IMR-90 (cell line): Measurements from ENCODE around the gene PKM. TPM values are rescaled to one million over a fixed set of nuclear protein-coding genes. Genes with fewer than 3 reads are reported as not detected.

Experiments used
- ATAC-seq: fragments of 200-7000 bp; cut with Tn5 transposase; 2 replicates; pipeline ENCODE4 v1.9.1; 2020; ENCODE audit warnings: low read depth, mild to moderate bottlenecking, moderate library complexity
- BruUV-seq: library from RNA; stranded (reverse); fragments of 400-500 nt; replicated peaks from 2 replicates; lab custom pipeline; 2021; lab: Mats Ljungman, UMichigan
- CTCF ChIA-PET: fragments of 300-600 bp; formaldehyde crosslinking; extraction: SDS; loops from one replicate; lab custom pipeline; 2021; ENCODE audit warnings: antibody characterized with exemption; lab: Yijun Ruan, JAX
- POLR2A ChIA-PET: fragments of 300-600 bp; sonication (Branson Sonifier 250); formaldehyde crosslinking; loops from one replicate; lab custom pipeline; 2022; ENCODE audit warnings: antibody characterized with exemption; ENCODE audit not compliant: unreplicated experiment; lab: Charles Lee
- DNase-seq: peaks from one replicate; pipeline ENCODE4 v3.0.0; 2013
- H2AFZ ChIP-seq: replicated peaks from 2 replicates; pipeline ENCODE3; 2013; ENCODE audit warnings: low read length, mild to moderate bottlenecking; ENCODE audit not compliant: poor library complexity
- H2AK5ac ChIP-seq: 2 replicates; pipeline ENCODE4 v1.6.1; 2013; ENCODE audit warnings: low read depth, low read length, inconsistent platforms
- H2AK9ac ChIP-seq: replicated peaks from 2 replicates; pipeline ENCODE3; 2013; ENCODE audit warnings: mild to moderate bottlenecking, low read depth, low read length, moderate library complexity; ENCODE audit not compliant: poor library complexity
- H2BK120ac ChIP-seq: 2 replicates; pipeline ENCODE4 v1.6.1; 2013; ENCODE audit warnings: low read depth, low read length, inconsistent platforms
- H2BK15ac ChIP-seq: 3 replicates; pipeline ENCODE4 v1.6.1; 2013; ENCODE audit warnings: low read depth, low read length, inconsistent platforms
- H2BK20ac ChIP-seq: 2 replicates; pipeline ENCODE4 v1.6.1; 2013; ENCODE audit warnings: low read depth, mild to moderate bottlenecking, inconsistent platforms, low read length, moderate library complexity
- H2BK5ac ChIP-seq: 2 replicates; pipeline ENCODE4 v1.6.1; 2013; ENCODE audit warnings: mild to moderate bottlenecking, low read depth, low read length, inconsistent platforms; ENCODE audit not compliant: poor library complexity, severe bottlenecking
- H3K14ac ChIP-seq: replicated peaks from 2 replicates; pipeline ENCODE4 v1.6.1; 2013; ENCODE audit warnings: low read depth, low read length, inconsistent platforms
- H3K18ac ChIP-seq: 2 replicates; pipeline ENCODE4 v1.6.1; 2013; ENCODE audit warnings: low read depth, low read length, control low read depth
- H3K23ac ChIP-seq: 2 replicates; pipeline ENCODE4 v1.6.1; 2013; ENCODE audit warnings: low read depth, low read length, inconsistent platforms
- H3K27ac ChIP-seq: 2 replicates; pipeline ENCODE4 v1.5.1; 2013; ENCODE audit warnings: mild to moderate bottlenecking, control low read depth, low read length; ENCODE audit not compliant: insufficient read depth
- H3K27me3 ChIP-seq: 2 replicates; pipeline ENCODE4 v1.6.1; 2013; ENCODE audit warnings: low read length; ENCODE audit not compliant: control insufficient read depth, insufficient read depth
- H3K36me3 ChIP-seq: 2 replicates; pipeline ENCODE4 v1.6.1; 2013; ENCODE audit warnings: low read length, mixed read lengths; ENCODE audit not compliant: control insufficient read depth, insufficient read depth
- H3K4ac ChIP-seq: 2 replicates; pipeline ENCODE4 v1.6.1; 2013; ENCODE audit warnings: low read depth, low read length, inconsistent platforms
- H3K4me1 ChIP-seq: 2 replicates; pipeline ENCODE4 v1.6.1; 2013; ENCODE audit warnings: low read length, mixed read lengths; ENCODE audit not compliant: control insufficient read depth, insufficient read depth
- H3K4me2 ChIP-seq: 2 replicates; pipeline ENCODE4 v1.6.1; 2013; ENCODE audit warnings: low read depth, mild to moderate bottlenecking, control low read depth, low read length, moderate library complexity
- H3K4me3 ChIP-seq: 2 replicates; pipeline ENCODE4 v1.5.1; 2013; ENCODE audit warnings: low read depth, mild to moderate bottlenecking, control low read depth, low read length, moderate library complexity; ENCODE audit not compliant: insufficient read depth
- H3K56ac ChIP-seq: 2 replicates; pipeline ENCODE4 v1.6.1; 2013; ENCODE audit warnings: low read length, inconsistent platforms; ENCODE audit not compliant: insufficient read depth; ENCODE audit errors: extremely low read depth
- H3K79me1 ChIP-seq, 2 experiments: 2 replicates each; pipeline ENCODE4 v1.6.1; 2013; ENCODE audit warnings: low read length in 2 of 2, inconsistent platforms in 1 of 2, low read depth in 1 of 2
- H3K9ac ChIP-seq: 2 replicates; pipeline ENCODE4 v1.6.1; 2013; ENCODE audit warnings: low read depth, low read length, control low read depth
- H3K9me1 ChIP-seq: 2 replicates; pipeline ENCODE4 v1.6.1; 2013; ENCODE audit warnings: low read length, inconsistent platforms; ENCODE audit not compliant: insufficient read depth
- H3K9me3 ChIP-seq: 2 replicates; pipeline ENCODE4 v1.6.1; 2013; ENCODE audit warnings: low read length; ENCODE audit not compliant: control insufficient read depth, insufficient read depth
- H4K20me1 ChIP-seq: 2 replicates; pipeline ENCODE4 v1.6.1; 2013; ENCODE audit warnings: low read length, inconsistent platforms; ENCODE audit not compliant: insufficient read depth
- H4K5ac ChIP-seq: 2 replicates; pipeline ENCODE4 v1.6.1; 2013; ENCODE audit warnings: mild to moderate bottlenecking, low read depth, low read length, control low read depth
- H4K8ac ChIP-seq, 2 experiments: 2 replicates each; pipeline ENCODE4 v1.6.1; 2013; ENCODE audit warnings: low read depth in 2 of 2, low read length in 2 of 2, control low read depth in 1 of 2, inconsistent platforms in 1 of 2
- H4K91ac ChIP-seq: 2 replicates; pipeline ENCODE4 v1.6.1; 2013; ENCODE audit warnings: low read depth, low read length, inconsistent platforms; ENCODE audit not compliant: insufficient read depth
- CEBPB ChIP-seq: IDR thresholded peaks from 2 replicates; pipeline ENCODE4 v1.6.1; 2012; ENCODE audit warnings: low read depth, low read length, improper control_type of control experiment
- ELK1 ChIP-seq: fragments of 150-350 bp; IDR thresholded peaks from 2 replicates; pipeline ENCODE4 v1.6.1; 2016; ENCODE audit warnings: low read depth, mild to moderate bottlenecking, low read length, moderate library complexity, borderline replicate concordance
- FOS ChIP-seq: fragments of 150-350 bp; IDR thresholded peaks from 2 replicates; pipeline ENCODE4 v1.6.1; 2016; ENCODE audit warnings: low read depth, low read length
- NFE2L2 ChIP-seq: fragments of 150-350 bp; IDR thresholded peaks from 2 replicates; pipeline ENCODE4 v1.6.1; 2016; ENCODE audit warnings: low read depth, mild to moderate bottlenecking, low read length
- RCOR1 ChIP-seq: IDR thresholded peaks from 2 replicates; pipeline ENCODE4 v1.6.1; 2012; ENCODE audit warnings: mild to moderate bottlenecking, low read length, improper control_type of control experiment; ENCODE audit not compliant: insufficient replicate concordance
- WGBS, 2 experiments: methylation state at CpG; one replicate each; pipeline versions ENCODE4 v1.1.5 to v1.1.7; 2013; ENCODE audit warnings: missing lambda C conversion rate in 2 of 2; ENCODE audit not compliant: insufficient read length in 1 of 2; ENCODE audit errors: extremely low coverage in 2 of 2; 5-methylcytosine and 5-hydroxymethylcytosine counted together
- dilution Hi-C: fragments of 300-500 bp; cut with HindIII; formaldehyde crosslinking; loops from one replicate; pipeline ENCODE4 v1.14.3; 2018; ENCODE audit warnings: low sequenced_read_pairs; ENCODE audit not compliant: unreplicated experiment
- in situ Hi-C: fragments of 300-500 bp; cut with MboI; formaldehyde crosslinking; loops from 3 replicates; pipeline ENCODE4 v1.14.3; 2019; ENCODE audit warnings: low sequenced_read_pairs, inconsistent platforms, mixed read lengths
- intact Hi-C: fragments of 100-400 bp; cut with micrococcal nuclease; formaldehyde crosslinking; loops from 2 replicates; pipeline ENCODE4 v1.10.0; 2022
- polyA plus RNA-seq, 3 experiments: library from polyadenylated mRNA; depleted of rRNA; stranded (reverse); fragments of >200 nt; gene quantifications; 2 replicates each; pipeline ENCODE4 v1.2.3, GENCODE V29; 2012; ENCODE audit warnings: low replicate concordance in 1 of 3
- total RNA-seq: library from RNA; depleted of rRNA; stranded (reverse); fragments of >200 nt; gene quantifications from 2 replicates; pipeline ENCODE4 v1.2.3, GENCODE V29; 2012

The PKM gene
- total and polyA plus RNA-seq, 2 of the 4 experiments (the other 2 are of a cell fraction): 2,219 to 3,859 TPM

DNA sequence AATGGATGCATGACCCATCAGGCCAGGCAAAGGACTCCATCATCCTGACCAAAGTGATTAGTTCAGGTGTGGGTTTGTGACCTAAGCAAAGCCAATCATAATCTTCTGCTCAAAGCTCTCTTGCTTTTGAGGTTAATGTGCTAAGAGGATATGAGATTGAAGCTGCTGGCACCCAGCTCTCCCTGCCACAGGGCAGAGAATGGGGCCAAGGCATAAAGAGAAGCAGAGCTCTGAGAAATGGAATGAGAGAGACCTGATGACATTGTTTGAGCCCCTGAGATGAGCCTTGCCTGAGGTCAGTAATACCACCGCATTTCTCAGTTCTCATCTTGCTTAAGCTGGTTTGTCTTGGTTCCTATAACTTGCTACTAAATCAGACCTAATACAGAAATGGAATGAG is 47.7 kb upstream of the PKM start:
- H2AK9ac ChIP-seq: no peak overlapping the region
- no peak overlapping the region for H3K23ac ChIP-seq
- intact Hi-C loops (no loop called here), dilution Hi-C loops (no loop called here), in situ Hi-C loops (no loop called here)
- H4K5ac ChIP-seq: no peak overlapping the region
- no peak overlapping the region for H4K91ac ChIP-seq
- no peak overlapping the region for H3K9ac ChIP-seq
- H2BK5ac ChIP-seq: no peak overlapping the region
- H3K4ac ChIP-seq: no peak overlapping the region
- no peaks in the 10 kb centered on the region for H3K4me1 ChIP-seq
- peaks cover 8% of the 10 kb centered on the region for H3K27me3 ChIP-seq
- H2AK5ac ChIP-seq: no peak overlapping the region
- no peak overlapping the region for H2AFZ ChIP-seq
- H3K9me1 ChIP-seq: no peaks in the 10 kb centered on the region
- TF ChIP-seq NFE2L2 (no peak), CEBPB (no peak), ELK1 (no peak), RCOR1 (no peak), FOS (no peak)
- no peak overlapping the region for H3K56ac ChIP-seq
- H3K4me3 ChIP-seq: no peak overlapping the region
- no peaks in the 10 kb centered on the region for H4K20me1 ChIP-seq
- no TSS peak for BruUV-seq
- no peak overlapping the region for H3K27ac ChIP-seq
- H4K8ac ChIP-seq: no peak overlapping the region
- CTCF ChIA-PET: no interaction called here
- no peak for ATAC-seq
- H3K9me3 ChIP-seq: no peaks in the 10 kb centered on the region
- no peak overlapping the region for H2BK120ac ChIP-seq
- POLR2A ChIA-PET: interaction anchor here (0.6 kb wide), 1 partner anchor 95 kb away, joined by 3 read pairs; no protein-coding TSS in a partner anchor
- no peaks in the 10 kb centered on the region for H3K79me1 ChIP-seq
- WGBS, 2 experiments: no CpG with 5 or more reads among the region's 1 CpG
- H3K4me2 ChIP-seq: no peak overlapping the region
- H2BK15ac ChIP-seq: no peak overlapping the region
- H3K36me3 ChIP-seq: no peaks in the 10 kb centered on the region
- no peak overlapping the region for H2BK20ac ChIP-seq
- no peak for DNase-seq
- H3K14ac ChIP-seq: no peak overlapping the region
- no peak overlapping the region for H3K18ac ChIP-seq
